ENCODE results near the gene EIF3A. TPM values are rescaled to one million over a fixed set of nuclear protein-coding genes. Genes with fewer than 3 reads are reported as not detected.

The EIF3A gene
- total RNA-seq, 1 donor: 135 TPM

DNA sequence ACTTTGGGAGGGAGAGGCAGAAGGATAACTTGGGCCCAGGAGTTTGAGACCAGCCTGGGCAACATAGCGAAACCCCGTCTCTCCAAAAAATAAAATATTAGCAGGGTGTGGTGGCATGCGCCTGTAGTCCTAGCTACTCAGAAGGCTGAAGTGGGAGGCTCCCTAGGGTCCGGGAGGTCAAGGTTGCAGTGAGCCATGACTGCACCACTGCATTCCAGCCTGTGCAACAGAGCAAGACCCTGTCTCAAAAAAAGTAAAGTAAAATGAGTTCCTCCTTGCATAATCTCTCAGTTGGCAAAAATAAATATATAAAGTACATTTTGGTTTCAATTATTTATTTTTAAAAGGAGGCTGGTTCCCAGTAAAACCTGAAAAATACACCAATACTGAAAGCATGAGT is 39.3 kb downstream of the EIF3A start:
- Histone ChIP-seq H4K20me1 (ENCODE audit: insufficient read depth, low read length) (peaks cover 48% of the 10 kb centered on the region), H3K27ac (ENCODE audit: low read depth, low read length) (no peak overlapping the region), H3K4me2 (ENCODE audit: insufficient read depth, low read length) (no peak overlapping the region), H2AFZ (ENCODE audit: low read length) (no peak overlapping the region), H3K4me3 (ENCODE audit: insufficient read depth, low read length) (no peak overlapping the region), H3K27me3 (ENCODE audit: insufficient read depth, low read length) (no peaks in the 10 kb centered on the region), H3K79me2 (ENCODE audit: insufficient read depth, low read length) (peaks cover 73% of the 10 kb centered on the region), H3K36me3 (ENCODE audit: insufficient read depth, low read length) (peaks cover 91% of the 10 kb centered on the region), H3K9me3 (ENCODE audit: low read depth, low read length) (no peaks in the 10 kb centered on the region), H3K4me1 (ENCODE audit: insufficient read depth, low read length) (no peaks in the 10 kb centered on the region)
- DNase-seq (ENCODE audit: insufficient read length, low spot score, missing footprints): no peak
- TF ChIP-seq, protein P1, sequence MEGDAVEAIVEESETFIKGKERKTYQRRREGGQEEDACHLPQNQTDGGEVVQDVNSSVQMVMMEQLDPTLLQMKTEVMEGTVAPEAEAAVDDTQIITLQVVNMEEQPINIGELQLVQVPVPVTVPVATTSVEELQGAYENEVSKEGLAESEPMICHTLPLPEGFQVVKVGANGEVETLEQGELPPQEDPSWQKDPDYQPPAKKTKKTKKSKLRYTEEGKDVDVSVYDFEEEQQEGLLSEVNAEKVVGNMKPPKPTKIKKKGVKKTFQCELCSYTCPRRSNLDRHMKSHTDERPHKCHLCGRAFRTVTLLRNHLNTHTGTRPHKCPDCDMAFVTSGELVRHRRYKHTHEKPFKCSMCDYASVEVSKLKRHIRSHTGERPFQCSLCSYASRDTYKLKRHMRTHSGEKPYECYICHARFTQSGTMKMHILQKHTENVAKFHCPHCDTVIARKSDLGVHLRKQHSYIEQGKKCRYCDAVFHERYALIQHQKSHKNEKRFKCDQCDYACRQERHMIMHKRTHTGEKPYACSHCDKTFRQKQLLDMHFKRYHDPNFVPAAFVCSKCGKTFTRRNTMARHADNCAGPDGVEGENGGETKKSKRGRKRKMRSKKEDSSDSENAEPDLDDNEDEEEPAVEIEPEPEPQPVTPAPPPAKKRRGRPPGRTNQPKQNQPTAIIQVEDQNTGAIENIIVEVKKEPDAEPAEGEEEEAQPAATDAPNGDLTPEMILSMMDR (IDR thresholded peaks at IDR 0.05; ENCODE audit: extremely low read depth, low read depth, low read length): no peak

DNA sequence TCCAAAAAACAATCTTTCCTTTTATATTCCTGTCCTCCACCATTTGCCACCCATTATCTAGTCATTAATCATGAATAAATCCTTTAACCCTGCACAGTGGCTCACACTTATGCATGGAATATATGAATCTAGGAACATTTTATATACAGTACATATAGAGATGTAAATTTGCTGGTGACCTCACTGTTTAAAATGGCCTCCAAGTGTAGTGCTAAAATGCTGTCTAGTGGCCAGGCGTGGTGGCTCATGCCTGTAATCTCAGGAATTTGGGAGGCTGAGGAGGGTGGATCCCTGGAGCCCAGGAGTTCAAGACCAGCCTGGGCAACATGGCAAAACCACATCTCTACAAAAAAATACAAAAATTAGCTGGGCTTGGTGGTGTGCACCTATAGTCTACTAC is 41.5 kb downstream of the EIF3A start:
- peaks cover 84% of the 10 kb centered on the region for H3K36me3 ChIP-seq (ENCODE audit: insufficient read depth, low read length)
- TF ChIP-seq, protein P1 (IDR thresholded peaks at IDR 0.05; ENCODE audit: extremely low read depth, low read depth, low read length): no peak

DNA sequence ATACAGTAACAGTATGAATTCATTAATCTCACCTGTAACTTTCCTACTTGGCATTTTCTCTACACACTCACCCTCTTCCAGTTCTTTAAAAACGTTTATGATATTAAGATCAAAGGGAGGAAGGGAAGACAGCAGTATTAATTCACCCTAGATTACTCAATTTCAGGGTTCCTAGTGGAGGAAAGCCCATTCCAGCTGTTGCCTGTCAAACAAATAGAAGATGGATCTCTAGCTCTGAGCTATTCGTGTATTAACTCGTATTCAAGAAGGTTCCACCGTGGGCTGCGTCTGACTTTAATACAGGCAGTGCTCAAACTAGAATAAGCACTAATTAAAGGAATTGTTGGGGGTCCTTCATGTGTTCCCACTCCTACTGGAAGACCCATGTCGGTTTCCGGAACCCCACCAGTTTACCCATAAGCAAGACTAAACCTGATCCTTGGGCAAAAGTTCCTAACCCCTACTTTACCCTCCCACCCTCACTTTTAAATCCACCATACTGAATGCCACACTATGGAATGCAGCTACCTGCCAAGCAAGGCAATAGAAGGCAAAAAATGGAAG is 49.0 kb downstream of the EIF3A start:
- Histone ChIP-seq H3K27me3 (ENCODE audit: insufficient read depth, low read length) (no peaks in the 10 kb centered on the region), H2AFZ (ENCODE audit: low read length) (no peak overlapping the region), H3K9me3 (ENCODE audit: low read depth, low read length) (no peaks in the 10 kb centered on the region), H3K36me3 (ENCODE audit: insufficient read depth, low read length) (peaks cover 26% of the 10 kb centered on the region), H3K79me2 (ENCODE audit: insufficient read depth, low read length) (peaks cover 2% of the 10 kb centered on the region), H3K27ac (ENCODE audit: low read depth, low read length) (no peak overlapping the region), H3K4me1 (ENCODE audit: insufficient read depth, low read length) (peaks cover 11% of the 10 kb centered on the region), H3K4me3 (ENCODE audit: insufficient read depth, low read length) (no peak overlapping the region), H3K4me2 (ENCODE audit: insufficient read depth, low read length) (peak overlapping the region; percentile 82), H4K20me1 (ENCODE audit: insufficient read depth, low read length) (peaks cover 25% of the 10 kb centered on the region)
- no peak for DNase-seq (ENCODE audit: insufficient read length, low spot score, missing footprints)
- TF ChIP-seq, protein P1 (IDR thresholded peaks at IDR 0.05; ENCODE audit: extremely low read depth, low read depth, low read length): no peak

More for the DNA sequence above, 41.5 kb downstream of the EIF3A start:
- H3K79me2 ChIP-seq (ENCODE audit: insufficient read depth, low read length): peaks cover 56% of the 10 kb centered on the region
- H3K27me3 ChIP-seq (ENCODE audit: insufficient read depth, low read length): no peaks in the 10 kb centered on the region
- no peaks in the 10 kb centered on the region for H3K4me1 ChIP-seq (ENCODE audit: insufficient read depth, low read length)
- no peak for DNase-seq (ENCODE audit: insufficient read length, low spot score, missing footprints)
- H3K27ac ChIP-seq (ENCODE audit: low read depth, low read length): no peak overlapping the region
- H3K4me2 ChIP-seq (ENCODE audit: insufficient read depth, low read length): no peak overlapping the region
- H3K4me3 ChIP-seq (ENCODE audit: insufficient read depth, low read length): no peak overlapping the region
- H4K20me1 ChIP-seq (ENCODE audit: insufficient read depth, low read length): peaks cover 42% of the 10 kb centered on the region
- H2AFZ ChIP-seq (ENCODE audit: low read length): no peak overlapping the region
- no peaks in the 10 kb centered on the region for H3K9me3 ChIP-seq (ENCODE audit: low read depth, low read length)

DNA sequence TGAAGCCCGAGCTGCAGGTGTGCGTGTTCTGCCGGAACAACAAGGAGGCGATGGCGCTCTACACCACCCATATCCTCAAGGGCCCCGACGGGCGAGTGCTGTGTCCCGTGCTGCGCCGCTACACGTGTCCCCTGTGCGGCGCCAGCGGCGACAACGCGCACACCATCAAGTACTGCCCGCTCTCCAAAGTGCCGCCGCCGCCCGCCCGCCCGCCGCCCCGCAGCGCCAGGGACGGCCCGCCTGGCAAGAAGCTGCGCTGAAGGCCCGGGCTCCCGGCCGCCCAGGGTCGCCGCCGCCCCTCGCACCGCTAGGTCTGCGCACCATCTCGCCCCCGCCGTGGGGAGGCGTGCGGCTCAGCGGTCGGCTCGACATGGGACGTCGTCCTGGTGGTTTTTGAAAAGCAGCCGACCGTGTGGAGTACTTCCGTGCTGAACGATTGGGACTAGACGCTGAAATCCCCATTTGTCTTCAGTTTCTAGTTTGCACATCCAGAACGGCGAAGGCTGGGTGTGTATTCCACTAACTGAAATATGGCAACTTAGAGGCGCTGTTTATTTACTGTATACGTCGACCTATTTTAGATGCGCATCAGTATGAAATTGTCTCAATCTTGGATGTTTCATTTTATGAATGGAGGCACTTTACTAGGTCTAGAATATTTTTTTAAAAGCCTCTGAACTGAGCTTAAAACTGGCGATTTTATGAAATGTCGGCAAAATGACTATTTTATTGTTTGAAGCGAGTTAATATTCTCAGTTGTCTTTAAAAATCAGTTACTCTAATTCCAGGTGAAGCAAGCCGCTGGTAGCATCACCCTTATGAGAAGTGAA is 50.0 kb downstream of the EIF3A start:
- peaks cover 2% of the 10 kb centered on the region for H3K79me2 ChIP-seq (ENCODE audit: insufficient read depth, low read length)
- H3K27me3 ChIP-seq (ENCODE audit: insufficient read depth, low read length): no peaks in the 10 kb centered on the region
- H3K36me3 ChIP-seq (ENCODE audit: insufficient read depth, low read length): peaks cover 17% of the 10 kb centered on the region
- H4K20me1 ChIP-seq (ENCODE audit: insufficient read depth, low read length): peaks cover 25% of the 10 kb centered on the region
- peak overlapping the region; percentile 63 for H3K4me3 ChIP-seq (ENCODE audit: insufficient read depth, low read length)
- TF ChIP-seq, protein P1 (IDR thresholded peaks at IDR 0.05; ENCODE audit: extremely low read depth, low read depth, low read length): no peak
- peaks cover 20% of the 10 kb centered on the region for H3K4me1 ChIP-seq (ENCODE audit: insufficient read depth, low read length)
- peak; percentile 83 for DNase-seq (ENCODE audit: insufficient read length, low spot score, missing footprints)
- H3K9me3 ChIP-seq (ENCODE audit: low read depth, low read length): no peaks in the 10 kb centered on the region
- no peak overlapping the region for H2AFZ ChIP-seq (ENCODE audit: low read length)
- no peak overlapping the region for H3K27ac ChIP-seq (ENCODE audit: low read depth, low read length)
- H3K4me2 ChIP-seq (ENCODE audit: insufficient read depth, low read length): peak overlapping the region; percentile 82

All from osteoblast (primary cell).